Endothelial cell of umbilical vein (primary cell): Measurements from ENCODE around the gene EEF1AKMT1.

Experiments used
- EZH2 ChIP-seq: IDR thresholded peaks from 2 replicates; pipeline ENCODE4 v1.6.1; 2012; ENCODE audit warnings: borderline replicate concordance, low read depth, mild to moderate bottlenecking, moderate library complexity, low read length, inconsistent platforms; ENCODE audit not compliant: severe bottlenecking
- GATA2 ChIP-seq: IDR thresholded peaks from 2 replicates; pipeline ENCODE4 v1.7.0; 2011; ENCODE audit warnings: low read depth, mild to moderate bottlenecking, moderate library complexity, mixed read lengths, low read length; ENCODE audit not compliant: insufficient read length, insufficient read depth
- JUN ChIP-seq: IDR thresholded peaks from 2 replicates; pipeline ENCODE4 v1.6.1; 2011; ENCODE audit warnings: borderline replicate concordance, low read depth; ENCODE audit not compliant: insufficient read length, insufficient read depth
- MYC ChIP-seq: IDR thresholded peaks from one replicate; pipeline ENCODE4 v1.6.1; 2011; ENCODE audit warnings: mild to moderate bottlenecking, low read depth, low read length
- POLR2A ChIP-seq: IDR thresholded peaks from 2 replicates; pipeline ENCODE4 v1.6.1; 2012; ENCODE audit warnings: low read depth, mild to moderate bottlenecking, control low read depth, low read length
- POLR2AphosphoS5 ChIP-seq: IDR thresholded peaks from 2 replicates; pipeline ENCODE4 v1.6.1; 2012; ENCODE audit warnings: low read depth, mild to moderate bottlenecking, control low read depth, low read length, moderate library complexity; ENCODE audit not compliant: insufficient read depth
- TF ChIP-seq, protein P1 (sequence below), 2 donors: IDR thresholded peaks; 1 replicate in 1 of 2; 2 replicates in 1 of 2; pipeline ENCODE4 v1.5.1; 2011; ENCODE audit warnings: low read length in 2 of 2, mild to moderate bottlenecking in 2 of 2, moderate library complexity in 2 of 2, control low read depth in 1 of 2, inconsistent platforms in 1 of 2, low read depth in 1 of 2; ENCODE audit not compliant: insufficient read depth in 1 of 2; ENCODE audit errors: extremely low read depth in 1 of 2
- TF ChIP-seq, protein P2 (sequence below): IDR thresholded peaks from 2 replicates; pipeline ENCODE4 v1.6.1; 2011; ENCODE audit not compliant: insufficient read depth, insufficient read length

DNA sequence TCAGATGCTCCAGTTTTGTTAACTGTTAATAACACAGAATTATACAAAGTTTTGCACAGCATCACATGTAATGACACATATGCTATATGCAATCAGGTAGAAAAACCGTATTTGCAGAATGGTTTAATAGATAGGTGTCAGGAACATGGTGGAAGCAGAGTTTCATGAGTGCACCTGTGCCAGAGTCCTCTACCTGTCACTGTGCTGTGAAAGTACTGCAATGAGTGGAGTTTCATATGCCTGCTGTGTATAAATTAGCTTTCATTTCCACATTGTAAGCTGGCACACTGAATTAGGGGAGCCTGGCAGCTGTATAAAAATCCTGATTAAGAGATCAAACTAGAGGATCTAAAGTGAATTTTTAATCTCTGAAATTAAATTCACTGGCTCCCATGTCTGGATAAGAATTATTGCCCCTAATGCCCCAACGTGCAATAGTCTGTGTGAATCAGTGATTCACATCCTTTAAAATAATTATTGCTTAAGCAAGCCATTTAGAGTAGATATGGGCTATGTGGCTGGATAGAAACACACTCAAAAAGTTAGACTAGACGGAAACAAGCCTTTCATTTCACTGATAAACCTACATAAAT is 8.5 kb upstream of the EEF1AKMT1 start:
- TF ChIP-seq, protein P1, sequence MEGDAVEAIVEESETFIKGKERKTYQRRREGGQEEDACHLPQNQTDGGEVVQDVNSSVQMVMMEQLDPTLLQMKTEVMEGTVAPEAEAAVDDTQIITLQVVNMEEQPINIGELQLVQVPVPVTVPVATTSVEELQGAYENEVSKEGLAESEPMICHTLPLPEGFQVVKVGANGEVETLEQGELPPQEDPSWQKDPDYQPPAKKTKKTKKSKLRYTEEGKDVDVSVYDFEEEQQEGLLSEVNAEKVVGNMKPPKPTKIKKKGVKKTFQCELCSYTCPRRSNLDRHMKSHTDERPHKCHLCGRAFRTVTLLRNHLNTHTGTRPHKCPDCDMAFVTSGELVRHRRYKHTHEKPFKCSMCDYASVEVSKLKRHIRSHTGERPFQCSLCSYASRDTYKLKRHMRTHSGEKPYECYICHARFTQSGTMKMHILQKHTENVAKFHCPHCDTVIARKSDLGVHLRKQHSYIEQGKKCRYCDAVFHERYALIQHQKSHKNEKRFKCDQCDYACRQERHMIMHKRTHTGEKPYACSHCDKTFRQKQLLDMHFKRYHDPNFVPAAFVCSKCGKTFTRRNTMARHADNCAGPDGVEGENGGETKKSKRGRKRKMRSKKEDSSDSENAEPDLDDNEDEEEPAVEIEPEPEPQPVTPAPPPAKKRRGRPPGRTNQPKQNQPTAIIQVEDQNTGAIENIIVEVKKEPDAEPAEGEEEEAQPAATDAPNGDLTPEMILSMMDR (IDR thresholded peaks at IDR 0.05; ENCODE audit: extremely low read depth in 1 of 2, insufficient read depth in 1 of 2, low read depth in 1 of 2, low read length in 2 of 2): no peak
- TF ChIP-seq POLR2AphosphoS5 (no peak), JUN (no peak), POLR2A (no peak), MYC (no peak), EZH2 (no peak), GATA2 (no peak)
- TF ChIP-seq, protein P2, sequence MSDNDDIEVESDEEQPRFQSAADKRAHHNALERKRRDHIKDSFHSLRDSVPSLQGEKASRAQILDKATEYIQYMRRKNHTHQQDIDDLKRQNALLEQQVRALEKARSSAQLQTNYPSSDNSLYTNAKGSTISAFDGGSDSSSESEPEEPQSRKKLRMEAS: no peak
